ENCODE results near the gene TTC23. TPM values are rescaled to one million over a fixed set of nuclear protein-coding genes. Genes with fewer than 3 reads are reported as not detected.

Gene TTC23
- total and polyA plus RNA-seq, 7 donors: 2.1 to 11.2 (median 7.8) TPM

DNA sequence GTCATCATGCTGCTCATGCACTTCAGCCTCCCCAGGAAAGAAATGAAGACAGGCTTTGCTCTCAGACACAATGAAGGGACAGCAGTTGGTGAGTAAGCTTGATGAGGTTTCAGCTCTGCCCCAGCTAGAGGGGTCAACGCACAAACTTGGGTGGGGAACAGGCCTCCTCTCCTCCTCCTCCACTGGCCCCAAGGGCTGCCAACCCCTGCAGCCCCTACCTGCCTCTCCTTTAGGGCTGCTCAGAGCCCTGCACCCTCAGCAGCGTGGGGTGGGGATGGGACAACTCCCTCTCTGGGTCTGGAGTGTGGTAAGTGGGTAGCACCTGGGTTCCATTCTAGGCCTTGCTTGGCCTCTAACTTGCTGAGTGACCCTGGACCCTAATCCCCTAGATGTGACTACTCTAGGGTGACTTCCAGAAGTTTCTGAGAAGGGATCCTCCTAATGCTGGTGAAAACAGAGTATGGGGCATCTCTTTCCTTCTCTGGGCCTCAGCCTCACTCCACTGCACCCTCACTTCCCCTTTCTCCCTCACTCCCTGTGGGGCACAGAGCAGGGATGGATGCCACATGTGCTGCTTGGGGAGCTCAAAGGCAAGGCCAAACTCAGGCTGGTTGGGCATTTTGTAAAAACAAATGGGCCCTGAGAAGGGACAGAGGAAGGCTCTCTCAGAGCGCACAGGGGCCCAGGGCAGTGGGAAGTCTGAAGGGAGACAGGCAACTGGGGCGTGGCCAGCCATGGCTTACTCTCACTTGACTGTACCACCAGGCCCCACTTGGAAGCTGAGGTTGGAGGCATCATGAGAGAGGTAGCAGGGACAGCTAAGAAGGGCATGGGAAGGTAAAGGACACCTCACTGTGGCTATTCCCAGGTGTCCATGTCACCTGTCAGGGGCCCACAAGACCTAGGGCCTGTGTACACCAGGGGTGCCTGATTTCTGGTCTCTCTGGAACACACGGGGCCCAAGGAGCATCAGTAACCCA lies 80.5 kb downstream of the TTC23 start:
- intact Hi-C loops (cut with DNase I): loop anchor here in 1 of 2 donors (5.0 kb wide), 3 partner anchors 43 to 67 kb away; no protein-coding TSS in a partner anchor
- peaks cover 71% of the 10 kb centered on the region for H3K4me1 ChIP-seq
- peaks cover 0 to 8% of the 10 kb centered on the region in 2 donors for H3K36me3 ChIP-seq (ENCODE audit: insufficient read depth in 1 of 2, low read depth in 1 of 2)
- WGBS, 3 donors: 96 to 100% (median 96%) methylated on average over 5 of the region's 5 CpGs
- H3K27ac ChIP-seq: peak overlapping the region; percentile 94
- H3K4me3 ChIP-seq: no peak overlapping the region
- ATAC-seq (no peak), DNase-seq (no peak)
- TF ChIP-seq, protein P1, sequence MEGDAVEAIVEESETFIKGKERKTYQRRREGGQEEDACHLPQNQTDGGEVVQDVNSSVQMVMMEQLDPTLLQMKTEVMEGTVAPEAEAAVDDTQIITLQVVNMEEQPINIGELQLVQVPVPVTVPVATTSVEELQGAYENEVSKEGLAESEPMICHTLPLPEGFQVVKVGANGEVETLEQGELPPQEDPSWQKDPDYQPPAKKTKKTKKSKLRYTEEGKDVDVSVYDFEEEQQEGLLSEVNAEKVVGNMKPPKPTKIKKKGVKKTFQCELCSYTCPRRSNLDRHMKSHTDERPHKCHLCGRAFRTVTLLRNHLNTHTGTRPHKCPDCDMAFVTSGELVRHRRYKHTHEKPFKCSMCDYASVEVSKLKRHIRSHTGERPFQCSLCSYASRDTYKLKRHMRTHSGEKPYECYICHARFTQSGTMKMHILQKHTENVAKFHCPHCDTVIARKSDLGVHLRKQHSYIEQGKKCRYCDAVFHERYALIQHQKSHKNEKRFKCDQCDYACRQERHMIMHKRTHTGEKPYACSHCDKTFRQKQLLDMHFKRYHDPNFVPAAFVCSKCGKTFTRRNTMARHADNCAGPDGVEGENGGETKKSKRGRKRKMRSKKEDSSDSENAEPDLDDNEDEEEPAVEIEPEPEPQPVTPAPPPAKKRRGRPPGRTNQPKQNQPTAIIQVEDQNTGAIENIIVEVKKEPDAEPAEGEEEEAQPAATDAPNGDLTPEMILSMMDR (IDR thresholded peaks at IDR 0.05): no peak
- H3K9me3 ChIP-seq: no peaks in the 10 kb centered on the region
- no peaks in the 10 kb centered on the region for H3K27me3 ChIP-seq (ENCODE audit: insufficient read depth in 3 of 3, low read length in 2 of 3)

DNA sequence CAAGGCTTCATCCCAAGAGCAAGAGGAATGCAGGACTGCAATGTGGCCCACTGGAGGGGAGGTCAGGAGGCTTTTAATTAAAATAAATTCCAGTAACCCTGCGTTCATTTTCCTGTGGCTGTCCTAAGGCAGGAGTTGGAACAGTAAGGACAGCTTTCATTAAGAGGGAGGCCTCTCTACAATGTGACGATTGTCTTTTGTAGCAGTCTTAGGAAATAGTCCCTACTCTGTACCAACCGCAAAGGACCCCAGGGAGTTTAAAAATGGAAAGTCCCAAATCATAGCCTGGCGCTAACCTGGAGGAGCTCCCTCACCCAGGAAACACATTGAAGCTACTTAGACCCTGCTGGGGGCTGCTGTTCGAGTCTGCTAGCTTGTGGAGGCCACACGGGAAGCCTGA lies 81.7 kb downstream of the TTC23 start:
- peaks cover 62% of the 10 kb centered on the region for H3K4me1 ChIP-seq
- H3K27ac ChIP-seq: peak overlapping the region; percentile 94
- intact Hi-C loops (cut with DNase I): loop anchor here in 1 of 2 donors (5.0 kb wide), 3 partner anchors 45 to 65 kb away; no protein-coding TSS in a partner anchor
- H3K36me3 ChIP-seq (ENCODE audit: insufficient read depth in 1 of 2, low read depth in 1 of 2): peaks cover 0 to 15% of the 10 kb centered on the region in 2 donors
- ATAC-seq (peak; percentile 2 to 26 (median 12)), DNase-seq (no peak)
- no peaks in the 10 kb centered on the region for H3K27me3 ChIP-seq (ENCODE audit: insufficient read depth in 3 of 3, low read length in 2 of 3)
- TF ChIP-seq, protein P1 (IDR thresholded peaks at IDR 0.05): no peak
- H3K9me3 ChIP-seq: no peaks in the 10 kb centered on the region
- WGBS, 3 donors: 58 to 76% (median 70%) methylated on average over 6 of the region's 6 CpGs
- H3K4me3 ChIP-seq: peak overlapping the region; percentile 26

DNA sequence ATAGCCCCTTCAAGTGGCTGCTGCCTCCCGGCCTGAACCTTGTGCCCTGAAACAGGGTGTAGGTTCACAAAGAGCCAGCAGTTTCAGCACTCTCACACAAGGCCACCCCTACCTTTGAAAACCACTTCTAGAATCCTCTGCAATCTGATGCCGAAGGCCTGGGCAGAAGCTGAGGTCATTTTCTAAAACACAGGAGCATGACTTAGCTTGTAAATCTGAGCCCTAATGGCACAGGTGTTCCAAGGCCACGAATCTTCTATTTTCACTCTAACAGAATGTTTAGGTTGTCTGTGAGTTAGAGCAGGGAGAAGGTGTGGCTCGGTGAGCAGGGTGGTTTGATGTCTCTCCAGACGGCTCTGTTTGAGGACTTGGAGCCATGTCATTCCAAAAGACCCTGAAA lies 82.2 kb downstream of the TTC23 start:
- 19 to 35% (median 25%) methylated on average over 5 of the region's 5 CpGs for WGBS, 3 donors
- Histone ChIP-seq H3K4me1 (peaks cover 61% of the 10 kb centered on the region), H3K27me3 (ENCODE audit: insufficient read depth in 3 of 3, low read length in 2 of 3) (no peaks in the 10 kb centered on the region), H3K4me3 (peak overlapping the region; percentile 26), H3K9me3 (no peaks in the 10 kb centered on the region), H3K27ac (peak overlapping the region; percentile 94), H3K36me3 (ENCODE audit: insufficient read depth in 1 of 2, low read depth in 1 of 2) (peaks cover 0 to 19% of the 10 kb centered on the region in 2 donors)
- intact Hi-C loops (cut with DNase I): loop anchor here in 1 of 2 donors (5.0 kb wide), 3 partner anchors 45 to 65 kb away; no protein-coding TSS in a partner anchor
- DNase-seq (peak in 1 of 2 donors; percentile 58), ATAC-seq (peak; percentile 83 to 89 (median 87))
- TF ChIP-seq, protein P1 (IDR thresholded peaks at IDR 0.05): no peak

DNA sequence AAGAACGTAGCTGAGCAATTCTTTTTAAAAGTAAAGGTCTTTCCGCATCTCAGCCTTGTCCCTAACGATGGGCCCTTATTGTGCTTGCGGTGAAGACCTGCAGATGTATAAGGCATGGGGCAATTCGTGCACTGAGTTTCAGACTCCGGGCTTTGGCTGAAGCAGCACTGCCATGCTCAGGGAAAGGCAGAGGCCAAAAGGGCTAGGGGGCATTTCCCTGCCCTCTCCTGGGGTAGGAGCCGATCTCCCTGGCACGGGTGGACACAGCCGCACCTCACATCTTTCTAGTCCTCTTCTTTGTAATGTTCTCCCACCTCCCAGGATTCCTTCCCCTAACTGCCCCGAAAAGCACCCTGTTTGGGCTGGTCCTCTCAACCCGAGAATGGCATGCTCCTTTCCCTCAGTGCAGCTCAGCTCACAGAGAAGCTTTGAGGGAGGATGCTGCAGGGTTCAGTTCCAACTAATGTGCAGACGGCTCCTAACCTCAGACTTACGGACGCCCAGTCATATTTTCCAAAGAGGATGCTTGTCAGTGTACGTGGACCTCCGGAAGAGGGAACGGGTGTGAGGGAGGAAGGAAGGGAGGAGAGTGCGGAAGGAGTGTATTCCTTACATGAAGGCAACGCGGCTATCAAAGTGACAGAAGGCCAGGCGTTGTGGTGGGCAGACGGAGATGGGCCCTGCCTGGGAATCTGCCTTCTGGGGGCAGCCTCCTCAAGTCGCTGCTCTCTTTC lies 83.3 kb downstream of the TTC23 start:
- Histone ChIP-seq H3K36me3 (ENCODE audit: insufficient read depth in 1 of 2, low read depth in 1 of 2) (peaks cover 0 to 25% of the 10 kb centered on the region in 2 donors), H3K27ac (peak overlapping the region; percentile 94), H3K27me3 (ENCODE audit: insufficient read depth in 3 of 3, low read length in 2 of 3) (no peaks in the 10 kb centered on the region), H3K4me1 (peaks cover 52% of the 10 kb centered on the region), H3K4me3 (no peak overlapping the region), H3K9me3 (no peaks in the 10 kb centered on the region)
- no peak for ATAC-seq
- TF ChIP-seq, protein P1 (IDR thresholded peaks at IDR 0.05): no peak
- DNase-seq: no peak
- WGBS, 3 donors: 81 to 86% (median 86%) methylated on average over 23 of the region's 23 CpGs
- intact Hi-C loops (cut with DNase I): loop anchor here in 1 of 2 donors (2.0 to 5.0 kb wide), 4 partner anchors 15 to 64 kb away; no protein-coding TSS in a partner anchor
